Dermis microvascular lymphatic vessel endothelial cell (primary cell): ENCODE results near the gene PACC1. TPM values are rescaled to one million over a fixed set of nuclear protein-coding genes. Genes with fewer than 3 reads are reported as not detected.
A peak's percentile ranks its signal among the peaks of the same experiment; 100 is the strongest.
"Not testable (repeated sequence)": the region's sequence is repeated elsewhere in the genome, so short reads cannot be mapped to it uniquely, and the experiment has no call there.

Source experiments
- DNase-seq, 2 donors: peaks; one replicate each; pipeline versions ENCODE4 v3.0.0 to v3.0.0-alpha.2; 2010; ENCODE audit warnings: low read depth in 2 of 2
- total RNA-seq: library from RNA; depleted of rRNA; stranded (reverse); fragments of >200 nt; gene quantifications from 2 replicates; pipeline ENCODE4 v1.2.1, GENCODE V29; 2014

PACC1 gene
- total RNA-seq, 1 donor from 2014 or later = 6.0 TPM

- DNase-seq = no peak
These were observed 17.5 kb downstream of the PACC1 start for GRCh38 chr1:212397171-212397570.

DNA sequence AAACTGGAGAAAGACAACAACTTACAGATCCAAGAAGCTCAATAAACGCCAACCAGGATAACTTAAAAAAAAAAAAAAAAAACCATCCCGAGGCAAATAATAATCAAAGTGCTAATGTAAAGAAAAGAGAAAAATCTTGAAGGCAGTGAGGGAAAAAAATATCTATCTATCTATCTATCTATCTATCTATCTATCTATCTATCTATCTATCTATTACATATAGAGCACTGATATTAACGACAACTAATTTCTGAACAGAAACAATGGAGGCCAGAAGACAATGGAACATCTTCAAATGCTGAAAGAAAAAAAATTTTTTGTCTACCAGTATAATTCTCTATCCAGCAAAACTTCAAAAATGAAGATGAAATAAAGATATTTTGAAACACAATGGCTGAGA, 18.0 kb downstream of the PACC1 start:
- no peak for DNase-seq

DNA sequence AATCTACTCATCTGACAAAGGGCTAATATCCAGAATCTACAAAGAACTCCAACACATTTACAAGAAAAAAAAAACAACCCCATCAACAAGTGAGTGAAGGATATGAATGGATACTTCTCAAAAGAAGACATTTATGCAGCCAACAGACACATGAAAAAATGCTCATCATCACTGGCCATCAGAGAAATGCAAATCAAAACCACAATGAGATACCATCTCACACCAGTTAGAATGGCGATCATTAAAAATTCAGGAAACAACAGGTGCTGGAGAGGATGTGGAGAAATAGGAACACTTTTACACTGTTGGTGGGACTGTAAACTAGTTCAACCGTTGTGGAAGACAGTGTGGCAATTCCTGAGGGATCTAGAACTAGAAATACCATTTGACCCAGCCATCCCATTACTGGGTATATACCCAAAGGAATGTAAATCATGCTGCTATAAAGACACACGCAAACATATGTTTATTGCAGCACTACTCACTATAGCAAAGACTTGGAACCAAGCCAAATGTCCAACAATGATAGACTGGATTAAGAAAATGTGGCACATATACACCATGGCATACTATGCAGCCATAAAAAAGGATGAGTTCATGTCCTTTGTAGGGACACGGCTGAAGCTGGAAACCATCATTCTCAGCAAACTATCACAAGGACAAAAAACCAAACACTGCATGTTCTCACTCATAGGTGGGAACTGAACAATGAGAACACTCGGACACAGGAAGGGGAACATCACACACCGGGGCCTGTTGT, 18.8 kb downstream of the PACC1 start:
- not testable (repeated sequence) for DNase-seq

GRCh38 chr1:212388985-212389716, 25.5 kb downstream of the PACC1 start:
- no peak for DNase-seq

DNA sequence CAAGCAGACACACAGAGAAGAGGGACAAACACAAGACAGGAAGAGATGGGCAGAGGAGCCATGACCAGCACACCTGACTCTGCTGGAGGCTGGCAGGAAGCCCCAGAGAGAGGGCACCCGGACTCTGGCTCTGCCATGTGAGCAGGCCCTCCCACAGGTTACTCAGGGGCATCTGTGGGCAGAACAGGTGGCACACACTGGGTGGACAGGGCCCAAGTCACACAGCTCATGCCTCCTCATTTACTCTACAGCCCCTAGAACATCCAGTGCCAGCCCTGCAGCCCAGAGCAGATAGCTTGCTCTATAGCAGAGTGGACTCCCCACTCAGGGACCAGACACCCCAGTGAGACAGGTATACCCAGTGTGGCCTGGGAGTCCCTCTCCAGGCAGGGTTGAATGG, 28.7 kb downstream of the PACC1 start:
- no peak for DNase-seq

DNA sequence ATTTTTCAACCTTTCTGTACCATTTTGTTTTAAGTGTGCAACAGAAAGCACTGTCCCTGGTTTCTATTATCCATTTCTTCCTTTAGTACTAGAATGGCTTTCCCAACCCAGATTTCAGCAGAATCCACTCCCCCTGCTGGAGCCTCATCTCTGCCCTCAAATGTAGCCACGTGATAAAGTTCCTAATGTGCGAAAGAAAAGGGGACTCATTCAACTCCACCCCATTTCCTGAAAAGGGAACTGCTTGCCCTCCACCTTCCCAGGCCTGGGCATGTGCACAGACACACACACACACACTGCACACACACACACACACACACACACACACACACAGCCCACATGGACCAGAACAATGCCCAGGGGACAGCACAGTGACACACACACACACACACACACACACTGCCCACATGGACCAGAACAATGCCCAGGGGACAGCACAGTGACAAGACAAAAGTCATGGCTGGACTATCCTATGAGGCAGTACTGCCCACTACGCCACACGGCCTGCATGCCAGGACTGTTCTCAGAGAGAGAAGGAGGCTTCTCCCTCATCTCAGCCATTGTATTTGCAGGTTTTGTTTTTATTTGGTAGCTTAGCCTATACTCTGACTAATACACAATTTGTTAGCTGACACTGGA, 33.2 kb downstream of the PACC1 start:
- no peak for DNase-seq

GRCh38 chr1:212379366-212379765, 35.3 kb downstream of the PACC1 start:
- no peak for DNase-seq

DNA sequence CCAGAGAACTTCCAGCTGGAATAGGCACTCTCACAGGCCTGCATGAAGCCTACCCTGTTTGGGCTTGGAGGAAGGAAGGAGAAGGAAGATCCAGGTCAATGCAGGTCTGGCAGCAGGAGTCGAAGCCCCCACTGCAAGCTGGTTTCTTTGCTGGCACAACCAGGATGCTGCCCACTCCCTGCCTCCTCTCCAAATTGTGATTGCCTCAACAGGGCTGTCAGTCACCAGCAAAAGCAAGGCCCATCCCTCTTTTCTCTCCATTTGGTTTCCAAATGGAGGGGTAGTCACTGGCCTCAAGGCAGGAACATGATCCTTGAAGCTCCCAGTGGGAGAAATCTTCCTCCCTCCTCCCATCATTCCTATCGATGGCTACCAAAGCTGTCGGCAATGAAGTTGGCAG, 37.0 kb downstream of the PACC1 start:
- DNase-seq = no peak

DNA sequence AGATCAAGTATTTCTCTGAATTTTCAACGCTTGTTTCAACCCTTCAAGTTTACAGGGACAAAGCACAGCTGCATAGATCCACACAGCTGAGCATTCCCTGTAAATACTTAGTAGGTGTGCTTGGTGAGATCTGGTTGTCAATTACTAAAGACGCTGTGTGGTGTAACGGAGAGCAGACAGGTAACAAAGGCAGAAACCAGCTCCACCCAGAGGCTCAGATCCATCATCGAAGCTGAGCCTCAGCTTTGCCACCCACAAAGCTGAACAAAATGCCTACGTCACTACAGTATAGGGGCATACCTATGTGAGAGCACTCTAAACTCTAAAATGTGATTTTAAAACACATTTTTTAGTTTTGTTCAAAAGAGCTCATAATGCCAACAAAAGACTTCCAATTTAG, 38.7 kb downstream of the PACC1 start:
- no peak for DNase-seq

DNA sequence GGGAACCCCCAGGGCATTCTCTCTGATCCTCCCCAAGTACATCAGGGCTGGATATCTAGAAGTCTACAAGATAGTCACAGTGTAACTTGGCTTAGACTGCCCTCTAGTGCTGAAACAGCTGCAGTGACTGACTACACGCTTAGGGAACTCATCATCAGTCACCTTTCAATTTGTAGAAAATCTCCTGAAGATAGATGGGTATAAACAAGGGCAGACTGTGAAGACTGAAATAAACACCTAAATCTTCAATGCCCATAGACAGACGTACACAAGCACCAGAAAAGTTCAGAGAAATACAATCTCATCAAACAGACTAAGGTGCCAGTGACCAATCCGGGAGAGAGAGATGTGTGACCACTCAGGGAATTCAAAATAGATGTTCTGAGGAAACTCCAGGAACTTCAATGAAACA, 46.6 kb downstream of the PACC1 start:
- peak; percentile 73 to 80 for DNase-seq

- no peak for DNase-seq
These were observed 47.1 kb downstream of the PACC1 start for GRCh38 chr1:212367474-212368072.

- no peak for DNase-seq
These were observed 47.8 kb downstream of the PACC1 start for GRCh38 chr1:212366901-212367300.

DNA sequence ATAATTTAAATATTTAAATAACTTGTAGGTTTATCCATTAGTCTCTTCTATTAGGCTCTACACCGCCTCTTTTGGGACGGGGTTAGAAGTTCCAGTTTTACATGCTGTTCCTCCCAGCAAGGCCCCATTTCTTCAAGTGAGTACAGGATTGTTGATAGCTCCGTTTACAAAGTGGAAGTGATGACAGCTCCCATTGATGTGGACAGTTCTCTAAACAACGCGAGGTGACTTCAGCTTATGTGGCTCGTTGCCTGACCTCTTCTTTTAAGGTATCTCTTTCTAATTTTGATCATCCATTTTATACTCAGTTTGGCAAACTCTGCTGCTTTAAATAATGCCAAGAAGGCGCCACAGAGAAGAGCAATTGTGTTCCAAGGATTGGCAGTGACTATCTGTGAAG, 49.7 kb downstream of the PACC1 start:
- DNase-seq = no peak

- no peak for DNase-seq
These were observed 54.7 kb downstream of the PACC1 start for GRCh38 chr1:212359794-212360479.

DNA sequence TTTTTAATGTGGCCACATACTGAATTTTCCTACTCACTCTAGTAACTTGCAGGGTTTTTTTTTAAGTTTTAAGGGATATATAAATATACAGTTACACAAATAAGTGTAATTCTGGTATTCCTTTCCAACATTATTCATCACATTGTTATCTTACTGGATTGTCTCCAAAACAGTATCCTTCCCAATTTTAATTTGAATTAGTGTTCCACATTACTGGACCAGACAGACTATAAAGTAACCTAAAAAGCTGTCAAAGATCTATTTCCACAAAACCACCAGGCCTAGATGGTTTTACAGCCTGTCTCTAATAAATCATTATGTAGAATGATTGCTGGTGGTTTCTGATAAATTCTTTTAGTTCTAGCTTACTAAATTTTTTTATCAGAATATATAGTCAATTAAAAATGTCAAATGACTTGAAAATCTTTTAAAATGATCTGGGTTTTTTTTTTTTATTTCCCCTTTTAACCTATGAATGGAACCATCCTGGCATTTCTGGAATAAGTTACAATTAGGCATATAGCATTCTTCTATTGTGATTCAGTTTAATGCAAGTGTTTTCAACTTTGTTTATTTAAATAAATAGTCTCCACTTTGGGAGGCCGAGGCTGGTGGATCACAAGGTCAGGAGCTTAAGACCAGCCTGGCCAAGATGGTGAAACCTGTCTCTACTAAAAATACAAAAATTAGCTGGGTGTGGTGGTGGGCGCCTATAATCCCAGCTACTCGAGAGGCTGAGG, 59.3 kb downstream of the PACC1 start:
- DNase-seq = no peak

- no peak for DNase-seq
These were observed 60.2 kb downstream of the PACC1 start for GRCh38 chr1:212354464-212354863.

GRCh38 chr1:212353181-212353580, 61.5 kb downstream of the PACC1 start:
- no peak for DNase-seq

- DNase-seq = no peak
These were observed 62.9 kb downstream of the PACC1 start for GRCh38 chr1:212351588-212352362.

DNA sequence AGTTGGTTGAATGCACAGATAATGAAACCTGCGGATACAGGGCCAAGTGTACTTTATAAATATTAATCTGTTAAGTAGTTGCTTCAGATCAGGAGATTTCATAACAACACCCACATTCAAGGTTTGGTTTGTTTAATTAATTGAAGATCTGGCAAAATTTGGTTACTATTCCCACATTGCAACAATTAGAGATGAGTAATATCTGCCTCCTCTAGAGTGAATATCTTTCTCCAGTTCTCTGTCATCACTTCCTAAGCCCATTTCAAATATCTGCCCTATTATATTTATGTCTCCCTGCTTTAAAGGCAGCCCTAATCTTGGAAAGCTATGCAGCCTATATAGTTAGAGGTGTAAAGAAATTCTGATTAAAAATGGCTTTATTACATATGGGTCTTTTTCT, 68.1 kb downstream of the PACC1 start:
- no peak for DNase-seq

DNA sequence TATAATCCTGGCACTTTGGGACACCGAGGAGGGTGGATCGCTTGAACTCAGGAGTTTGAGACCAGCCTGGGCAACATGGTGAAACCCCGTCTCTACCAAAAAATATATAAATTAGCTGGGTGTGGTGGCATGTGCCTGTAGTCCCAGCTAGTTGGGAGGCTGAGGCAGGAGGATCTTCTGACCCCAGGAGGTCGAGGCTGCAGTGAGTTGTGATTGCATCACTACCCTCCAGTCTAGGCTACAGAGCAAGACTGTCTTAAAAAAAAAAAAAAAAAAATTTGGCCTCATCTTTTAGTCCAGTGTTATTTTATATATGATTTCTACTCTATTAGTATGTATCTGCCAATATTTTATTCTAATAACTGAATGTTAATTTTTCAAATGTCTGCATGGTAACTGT, 69.8 kb downstream of the PACC1 start:
- no peak for DNase-seq
